ENCODE data around the gene FUT7.
"Not testable (repeated sequence)": the region's sequence is repeated elsewhere in the genome, so short reads cannot be mapped to it uniquely, and the experiment has no call there.

Gene FUT7

GRCh38 chr9:137070201-137070905 is 38.5 kb upstream of the FUT7 start, which contains the start of gene SAPCD2:
TSS of gene SAPCD2 (minus strand) at chr9:137070557. CDS start at chr9:137070460, 97 bp downstream.
- Mint-ChIP-seq H3K36me3 (ENCODE audit: low read depth) (peaks cover 3% of the 10 kb centered on the region), H3K9me3 (no peaks in the 10 kb centered on the region), H3K27me3 (ENCODE audit: low read depth) (no peaks in the 10 kb centered on the region), H3K27ac (peak within 1 kb of the TSS; percentile 77), H3K4me1 (ENCODE audit: low read depth) (peaks cover 13% of the 10 kb centered on the region), H3K4me3 (peak within 1 kb of the TSS; percentile 85)

GRCh38 chr9:137069508-137070091 is 37.7 kb upstream of the FUT7 start:
- no peak overlapping the region for H3K27ac Mint-ChIP-seq
- no peaks in the 10 kb centered on the region for H3K9me3 Mint-ChIP-seq

GRCh38 chr9:137068539-137069507 is 36.9 kb upstream of the FUT7 start:
- H3K4me1 Mint-ChIP-seq (ENCODE audit: low read depth): peaks cover 16% of the 10 kb centered on the region
- H3K36me3 Mint-ChIP-seq (ENCODE audit: low read depth): peaks cover 6% of the 10 kb centered on the region
- no peak overlapping the region for H3K27ac Mint-ChIP-seq
- no peaks in the 10 kb centered on the region for H3K27me3 Mint-ChIP-seq (ENCODE audit: low read depth)
- no peaks in the 10 kb centered on the region for H3K9me3 Mint-ChIP-seq
- H3K4me3 Mint-ChIP-seq: peak overlapping the region; percentile 68

More at GRCh38 chr9:137069508-137070091, 37.7 kb upstream of the FUT7 start:
- Mint-ChIP-seq H3K36me3 (ENCODE audit: low read depth) (peaks cover 3% of the 10 kb centered on the region), H3K4me3 (peak overlapping the region; percentile 68), H3K4me1 (ENCODE audit: low read depth) (peaks cover 13% of the 10 kb centered on the region), H3K27me3 (ENCODE audit: low read depth) (no peaks in the 10 kb centered on the region)

- Mint-ChIP-seq H3K27ac (peak overlapping the region; percentile 65), H3K27me3 (ENCODE audit: low read depth) (no peaks in the 10 kb centered on the region), H3K4me3 (peak overlapping the region; percentile 55), H3K4me1 (ENCODE audit: low read depth) (peaks cover 16% of the 10 kb centered on the region), H3K36me3 (ENCODE audit: low read depth) (peaks cover 6% of the 10 kb centered on the region), H3K9me3 (no peaks in the 10 kb centered on the region)
Measured at GRCh38 chr9:137067860-137068538, 36.1 kb upstream of the FUT7 start.

- Mint-ChIP-seq H3K4me3 (no peak overlapping the region), H3K27me3 (ENCODE audit: low read depth) (no peaks in the 10 kb centered on the region), H3K4me1 (ENCODE audit: low read depth) (peaks cover 12% of the 10 kb centered on the region), H3K36me3 (ENCODE audit: low read depth) (peaks cover 6% of the 10 kb centered on the region), H3K27ac (no peak overlapping the region), H3K9me3 (no peaks in the 10 kb centered on the region)
Measured at GRCh38 chr9:137066096-137066861, 34.4 kb upstream of the FUT7 start.

GRCh38 chr9:137065336-137065967 is 33.6 kb upstream of the FUT7 start:
- Mint-ChIP-seq H3K4me3 (no peak overlapping the region), H3K4me1 (ENCODE audit: low read depth) (peaks cover 7% of the 10 kb centered on the region), H3K9me3 (no peaks in the 10 kb centered on the region), H3K27ac (no peak overlapping the region), H3K27me3 (ENCODE audit: low read depth) (peaks cover 3% of the 10 kb centered on the region), H3K36me3 (ENCODE audit: low read depth) (peaks cover 6% of the 10 kb centered on the region)

GRCh38 chr9:137064880-137065164 is 32.9 kb upstream of the FUT7 start:
- H3K9me3 Mint-ChIP-seq: no peaks in the 10 kb centered on the region
- peaks cover 7% of the 10 kb centered on the region for H3K4me1 Mint-ChIP-seq (ENCODE audit: low read depth)
- H3K4me3 Mint-ChIP-seq: no peak overlapping the region
- peaks cover 3% of the 10 kb centered on the region for H3K27me3 Mint-ChIP-seq (ENCODE audit: low read depth)
- peaks cover 6% of the 10 kb centered on the region for H3K36me3 Mint-ChIP-seq (ENCODE audit: low read depth)
- no peak overlapping the region for H3K27ac Mint-ChIP-seq

GRCh38 chr9:137064027-137064879 is 32.4 kb upstream of the FUT7 start:
- H3K4me3 Mint-ChIP-seq: no peak overlapping the region
- no peaks in the 10 kb centered on the region for H3K9me3 Mint-ChIP-seq
- peaks cover 6% of the 10 kb centered on the region for H3K36me3 Mint-ChIP-seq (ENCODE audit: low read depth)
- peaks cover 3% of the 10 kb centered on the region for H3K27me3 Mint-ChIP-seq (ENCODE audit: low read depth)
- H3K27ac Mint-ChIP-seq: no peak overlapping the region
- H3K4me1 Mint-ChIP-seq (ENCODE audit: low read depth): peaks cover 7% of the 10 kb centered on the region

GRCh38 chr9:137063311-137064026 is 31.6 kb upstream of the FUT7 start:
- H3K36me3 Mint-ChIP-seq (ENCODE audit: low read depth): peaks cover 6% of the 10 kb centered on the region
- no peak overlapping the region for H3K4me3 Mint-ChIP-seq
- H3K9me3 Mint-ChIP-seq: no peaks in the 10 kb centered on the region
- no peak overlapping the region for H3K27ac Mint-ChIP-seq
- H3K4me1 Mint-ChIP-seq (ENCODE audit: low read depth): peaks cover 7% of the 10 kb centered on the region
- peaks cover 9% of the 10 kb centered on the region for H3K27me3 Mint-ChIP-seq (ENCODE audit: low read depth)

GRCh38 chr9:137062798-137063197 is 30.9 kb upstream of the FUT7 start:
- not testable (repeated sequence) for H3K4me3 Mint-ChIP-seq; H3K27ac Mint-ChIP-seq; H3K36me3 Mint-ChIP-seq (ENCODE audit: low read depth); H3K9me3 Mint-ChIP-seq; H3K4me1 Mint-ChIP-seq (ENCODE audit: low read depth)
- peaks cover 11% of the 10 kb centered on the region for H3K27me3 Mint-ChIP-seq (ENCODE audit: low read depth)

- Mint-ChIP-seq H3K4me3 (no peak overlapping the region), H3K27ac (no peak overlapping the region), H3K27me3 (ENCODE audit: low read depth) (peaks cover 11% of the 10 kb centered on the region), H3K4me1 (ENCODE audit: low read depth) (peaks cover 3% of the 10 kb centered on the region), H3K9me3 (no peaks in the 10 kb centered on the region), H3K36me3 (ENCODE audit: low read depth) (peaks cover 6% of the 10 kb centered on the region)
Measured at GRCh38 chr9:137062384-137062783, 30.5 kb upstream of the FUT7 start.

- Mint-ChIP-seq H3K4me3 (no peak overlapping the region), H3K27me3 (ENCODE audit: low read depth) (peaks cover 15% of the 10 kb centered on the region), H3K27ac (no peak overlapping the region), H3K9me3 (no peaks in the 10 kb centered on the region), H3K4me1 (ENCODE audit: low read depth) (no peaks in the 10 kb centered on the region), H3K36me3 (ENCODE audit: low read depth) (no peaks in the 10 kb centered on the region)
Measured at GRCh38 chr9:137058521-137059234, 26.8 kb upstream of the FUT7 start.
